GM21786 (cell line): ENCODE measurements around the gene ASB18.

ENCODE experiments used
- ATAC-seq: cut with Tn5 transposase; IDR thresholded peaks from one replicate; pipeline ENCODE4 v1.9.1; 2021; ENCODE audit not compliant: unreplicated experiment

The ASB18 gene

DNA sequence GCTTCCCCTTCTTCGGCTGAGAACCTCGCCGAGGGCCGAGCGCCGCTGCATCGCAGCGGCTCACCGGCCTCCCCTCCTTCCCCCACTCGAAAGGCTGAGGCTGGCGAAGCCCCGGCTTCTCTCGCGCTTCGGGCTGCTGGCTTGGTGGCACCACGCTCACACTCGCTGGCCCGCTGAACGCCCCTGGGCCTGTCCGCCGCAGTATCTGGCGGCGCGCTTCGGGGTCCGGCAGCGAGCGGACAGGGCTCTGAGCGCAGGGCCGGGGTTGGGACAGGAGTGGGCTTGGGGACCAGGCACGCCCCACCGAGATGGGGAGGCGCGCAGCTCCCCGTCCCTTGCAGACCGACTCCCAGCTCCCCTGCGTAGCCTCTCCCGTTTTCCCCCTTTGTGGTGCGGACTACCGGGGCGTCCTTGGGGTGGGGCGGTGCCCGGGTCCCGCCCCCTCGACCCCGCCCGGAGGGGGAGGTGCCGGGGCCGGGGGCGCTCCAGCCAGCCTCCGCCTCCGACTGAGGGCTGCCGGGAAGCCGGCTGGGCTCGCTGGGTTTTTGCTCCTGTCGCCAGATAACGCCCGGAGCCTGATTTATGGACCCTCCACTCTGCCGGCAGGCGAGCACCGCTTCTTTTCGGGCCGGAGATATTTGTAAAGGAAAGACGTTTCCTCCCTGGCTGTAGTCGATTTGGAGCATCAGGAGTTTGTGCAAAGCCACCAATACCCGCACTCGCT is 99.8 kb downstream of the ASB18 start:
- ATAC-seq = no peak

DNA sequence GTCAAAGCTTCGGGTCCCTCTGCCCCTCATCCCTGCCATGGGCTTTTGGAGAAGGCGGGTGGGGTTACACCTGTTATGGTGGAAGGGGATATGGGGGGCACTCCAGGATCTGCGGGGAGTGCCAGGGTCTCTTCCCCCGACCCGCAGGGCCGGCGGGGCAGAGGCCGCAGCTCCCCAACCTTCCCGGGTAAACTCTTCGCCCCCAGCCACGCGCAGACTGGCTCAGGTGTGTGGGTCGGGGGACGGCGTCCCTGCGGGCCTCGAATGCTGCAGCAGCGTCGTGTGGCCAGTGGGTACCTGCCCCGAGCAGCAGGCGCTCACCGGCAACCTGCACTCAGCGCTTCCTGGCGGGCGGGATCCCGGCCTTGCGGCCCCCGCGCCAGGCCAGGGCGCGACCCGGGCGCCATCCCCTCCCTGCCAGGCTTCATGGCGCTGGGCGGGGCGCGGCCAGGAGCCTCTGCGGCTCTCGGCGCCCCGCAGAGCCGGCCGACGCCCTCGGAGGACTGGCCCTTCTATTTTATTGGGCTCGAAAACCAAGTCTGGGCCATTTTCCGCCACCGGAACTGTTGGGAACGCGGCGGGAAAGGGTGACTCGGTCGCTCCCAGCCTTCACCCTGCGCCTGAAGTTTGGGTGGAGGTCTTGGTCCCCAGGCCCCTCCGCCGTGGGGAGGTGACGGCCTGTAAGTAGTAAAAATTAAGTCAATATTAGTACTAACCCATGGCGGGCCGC is 100.6 kb downstream of the ASB18 start:
- ATAC-seq = no peak

DNA sequence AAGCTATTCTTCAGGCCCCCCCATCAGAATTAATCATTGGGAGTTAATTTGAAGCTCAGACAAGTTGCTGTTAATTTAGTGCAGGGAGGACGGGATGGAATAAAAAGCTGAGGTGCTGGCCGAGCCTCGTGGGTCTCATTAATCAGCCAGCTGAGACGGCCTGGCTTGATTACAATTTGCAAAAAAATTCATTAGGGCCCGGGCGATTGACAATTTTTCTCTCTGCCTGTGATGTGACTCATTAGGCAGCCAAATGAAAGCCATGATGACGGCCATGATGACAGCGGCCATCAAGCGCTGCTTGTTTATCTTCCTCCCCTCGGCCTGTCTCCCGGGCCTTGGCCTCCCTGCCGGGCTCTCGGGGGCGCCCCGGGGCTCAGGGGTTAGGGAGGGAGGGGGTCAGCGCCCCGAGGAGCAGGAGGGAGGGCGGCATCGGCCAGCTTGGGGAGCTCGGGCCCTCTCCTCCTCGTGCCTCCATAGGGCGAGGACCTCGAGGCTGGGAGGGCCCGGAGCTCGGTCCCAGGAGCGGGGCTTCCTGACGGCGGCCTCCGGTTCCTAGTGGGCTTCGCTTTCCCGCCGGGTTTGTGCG is 101.2 kb downstream of the ASB18 start:
- ATAC-seq = no peak

DNA sequence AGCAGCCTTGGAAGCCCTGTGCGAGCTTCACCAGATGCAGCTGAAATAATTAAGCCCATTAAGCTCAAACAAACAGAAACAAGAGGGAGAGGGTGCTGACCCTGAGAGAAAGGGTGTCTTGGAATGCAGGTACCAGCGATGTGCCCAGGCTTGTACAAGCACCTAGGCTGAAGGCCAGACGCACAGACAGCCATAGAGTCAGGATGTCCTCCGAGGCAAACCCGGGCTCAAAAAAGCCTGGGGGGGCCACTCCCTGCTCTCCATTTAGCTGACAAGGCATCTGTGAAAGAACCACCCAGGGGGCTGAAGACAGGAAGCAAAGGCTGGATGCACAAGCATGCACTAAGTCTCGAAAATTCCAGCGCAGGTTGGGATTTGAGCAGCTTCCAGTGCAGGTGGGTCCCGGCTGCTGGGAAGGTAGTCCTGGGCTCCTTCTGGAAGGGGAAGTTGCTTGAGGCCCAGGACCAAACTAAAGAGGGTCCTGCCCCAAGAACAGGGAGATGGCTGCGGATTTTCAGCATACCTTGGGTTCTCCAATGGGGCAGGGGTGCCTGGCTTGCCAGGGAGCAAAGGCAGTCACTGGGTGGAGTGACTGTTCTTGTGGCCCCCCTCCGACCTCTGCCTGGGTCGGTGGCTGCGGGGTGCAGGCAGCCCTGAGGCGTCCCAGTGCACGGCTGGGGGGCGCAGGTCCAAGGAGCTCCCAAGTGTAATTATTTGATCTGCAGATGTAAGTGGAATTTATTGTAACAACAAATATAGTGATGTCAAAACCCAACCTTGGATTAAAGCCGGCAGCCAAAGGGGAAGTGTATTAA is 102.0 kb downstream of the ASB18 start:
- no peak for ATAC-seq

DNA sequence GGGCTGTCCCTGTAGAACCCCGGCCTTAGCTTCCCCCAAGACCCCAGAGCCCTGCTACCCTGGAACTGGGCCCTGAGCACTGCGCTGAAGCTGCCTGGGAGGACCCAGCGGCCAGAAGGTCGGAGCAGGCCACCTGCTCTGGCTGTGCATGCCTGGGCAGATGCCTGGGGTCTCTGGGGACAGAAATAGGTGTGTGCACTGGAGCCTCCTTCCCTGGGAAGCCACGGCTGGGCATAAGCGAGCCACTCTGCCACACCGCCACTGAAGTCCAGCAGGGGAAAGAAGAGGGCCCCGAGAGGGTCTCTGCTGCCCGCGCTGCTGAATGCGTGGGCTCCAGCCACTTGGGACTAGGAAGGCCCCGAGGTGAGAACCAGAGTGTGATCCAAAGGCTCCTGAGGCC is 102.7 kb downstream of the ASB18 start:
- no peak for ATAC-seq

DNA sequence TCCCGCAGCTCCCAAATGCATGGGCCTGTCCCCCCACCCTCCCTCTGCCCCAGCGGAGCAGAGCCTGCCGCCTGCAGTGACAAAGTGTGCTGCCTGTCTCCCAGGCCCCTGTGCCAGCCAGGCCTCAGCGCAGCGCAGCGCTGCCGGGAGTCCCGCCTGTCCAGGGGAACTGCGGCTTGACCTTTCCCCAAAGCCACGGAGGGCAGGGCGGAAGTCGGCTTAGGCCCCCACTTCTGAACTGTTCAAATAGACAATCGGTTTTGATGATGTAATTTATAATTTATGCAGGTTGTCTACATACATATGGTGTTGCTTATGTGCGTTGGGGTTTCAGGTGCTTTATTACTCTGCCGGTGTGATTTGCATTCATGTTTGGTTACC is 103.1 kb downstream of the ASB18 start:
- no peak for ATAC-seq

DNA sequence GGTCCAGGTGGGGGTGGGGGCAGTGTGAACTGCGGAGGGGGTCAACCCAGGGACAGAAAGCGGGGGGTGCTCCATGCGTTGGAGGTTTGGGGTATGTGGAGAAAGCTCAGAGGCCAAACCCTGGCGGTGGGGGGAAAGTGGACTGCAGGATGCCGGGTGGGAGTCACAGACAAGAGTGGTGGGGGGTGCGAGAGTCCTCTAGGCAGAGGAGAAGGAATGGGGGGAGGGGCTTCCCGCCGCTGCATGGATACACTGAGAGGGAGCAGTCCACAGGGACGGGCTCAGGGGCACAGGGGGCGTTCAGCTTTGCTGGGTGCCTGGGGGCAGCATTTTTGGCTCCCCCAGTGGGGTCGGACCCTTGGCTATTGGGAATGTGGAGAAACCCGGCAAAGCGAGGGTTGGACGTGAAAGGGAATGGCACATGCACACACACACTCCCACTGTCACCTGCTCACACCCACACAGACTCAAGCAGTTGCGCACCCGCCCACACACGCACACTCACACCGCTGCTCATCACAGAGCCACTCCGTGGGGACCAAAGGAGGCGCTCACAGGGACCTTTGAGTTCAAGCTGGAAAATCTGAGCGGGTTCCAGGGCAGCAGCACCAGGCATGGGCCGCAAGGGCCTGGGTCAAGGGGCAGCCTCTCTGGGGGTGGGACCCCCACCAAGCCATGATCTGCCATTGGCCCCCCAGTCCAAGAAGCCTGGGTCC is 103.7 kb downstream of the ASB18 start:
- no peak for ATAC-seq

DNA sequence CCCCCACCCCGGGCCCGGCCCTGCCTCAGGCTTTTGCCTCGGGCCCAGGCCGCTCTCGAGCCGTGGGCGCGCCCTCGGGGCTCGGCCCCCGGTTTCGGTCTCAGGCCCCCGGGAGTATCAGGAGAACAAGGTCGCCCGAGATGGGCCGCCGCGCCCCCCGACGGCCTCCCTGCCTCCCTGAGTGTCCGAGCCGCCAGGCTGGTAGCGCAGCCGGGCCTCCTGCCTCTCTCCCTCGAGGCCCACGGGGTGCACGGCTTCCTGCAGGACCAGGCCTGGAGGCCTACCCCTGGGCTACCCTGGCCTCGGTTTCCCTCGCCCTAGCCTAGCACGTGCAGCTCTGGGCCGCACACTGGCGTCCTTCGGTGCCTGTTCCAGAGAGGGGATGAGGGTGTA is 104.4 kb downstream of the ASB18 start:
- no peak for ATAC-seq

DNA sequence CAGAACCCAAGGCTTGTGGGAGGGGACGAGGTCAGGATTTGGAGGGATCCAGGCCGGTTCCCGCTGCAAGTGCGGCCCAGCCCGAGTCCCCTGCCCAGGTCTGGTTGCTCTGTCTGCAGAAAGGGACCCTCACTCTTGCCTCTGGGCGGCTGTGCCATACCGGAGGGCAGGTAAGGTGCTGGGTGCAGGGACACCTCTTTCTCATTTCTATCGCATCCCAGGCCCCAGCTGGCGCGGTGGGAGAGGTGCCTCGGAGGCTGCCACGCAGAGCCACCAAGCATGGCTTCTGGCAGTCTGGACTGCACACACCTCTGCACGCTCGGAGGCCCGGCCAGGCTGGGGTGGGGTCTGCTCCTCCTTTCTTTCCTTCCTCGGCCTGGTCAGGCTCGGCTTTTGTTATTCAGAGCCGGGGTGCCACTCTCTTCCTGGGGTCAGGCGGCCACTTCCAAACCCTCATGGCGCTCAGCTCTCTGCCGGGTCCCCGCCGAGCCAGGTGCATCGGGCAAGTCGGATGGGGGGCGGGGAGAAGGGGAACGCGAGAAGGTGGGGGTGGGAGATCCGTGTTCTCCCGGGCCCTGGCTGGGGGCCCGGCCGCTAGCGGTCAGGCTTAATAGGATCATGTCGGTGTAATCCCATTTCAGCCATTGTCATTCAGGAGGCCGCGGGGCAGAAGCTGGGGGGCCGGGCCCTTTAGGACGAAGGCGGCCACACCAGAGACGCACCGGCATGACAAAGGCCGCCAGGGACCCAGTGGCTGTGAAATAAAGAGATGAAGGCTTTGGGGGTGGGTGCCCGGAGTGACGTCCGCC is 105.0 kb downstream of the ASB18 start:
- ATAC-seq = no peak

DNA sequence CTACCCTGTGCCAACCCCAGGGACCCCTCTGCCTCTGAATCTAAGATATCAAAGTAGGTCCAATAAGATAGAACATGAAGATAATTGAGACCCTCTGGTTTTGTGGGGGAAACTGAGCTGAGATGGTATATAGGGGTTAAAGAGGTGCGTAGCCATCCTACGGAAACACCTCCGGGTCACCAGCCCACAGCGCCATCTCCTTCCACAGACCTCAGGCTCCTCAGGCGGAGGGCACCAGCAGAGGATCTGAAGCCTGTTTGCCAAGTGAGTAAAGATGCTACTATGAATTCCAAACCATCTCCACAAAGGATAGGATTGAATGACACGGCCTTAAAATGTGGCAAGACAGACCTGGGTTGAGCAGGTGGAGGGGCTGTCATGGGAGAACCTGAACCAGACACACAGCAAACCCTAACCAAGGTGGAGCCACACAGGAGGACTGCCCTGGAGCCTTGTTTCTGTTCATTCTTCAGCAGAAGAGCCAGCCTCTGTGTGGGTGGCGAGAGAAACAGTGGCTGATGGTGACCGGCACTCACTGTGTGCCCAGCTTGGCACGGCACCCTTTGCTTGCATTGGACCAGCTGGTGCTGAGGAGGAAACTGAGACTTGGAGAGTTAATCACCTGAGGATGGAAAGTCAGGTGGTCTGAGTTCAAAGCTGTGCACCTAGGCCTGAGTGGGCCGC is 106.2 kb downstream of the ASB18 start:
- ATAC-seq = no peak

DNA sequence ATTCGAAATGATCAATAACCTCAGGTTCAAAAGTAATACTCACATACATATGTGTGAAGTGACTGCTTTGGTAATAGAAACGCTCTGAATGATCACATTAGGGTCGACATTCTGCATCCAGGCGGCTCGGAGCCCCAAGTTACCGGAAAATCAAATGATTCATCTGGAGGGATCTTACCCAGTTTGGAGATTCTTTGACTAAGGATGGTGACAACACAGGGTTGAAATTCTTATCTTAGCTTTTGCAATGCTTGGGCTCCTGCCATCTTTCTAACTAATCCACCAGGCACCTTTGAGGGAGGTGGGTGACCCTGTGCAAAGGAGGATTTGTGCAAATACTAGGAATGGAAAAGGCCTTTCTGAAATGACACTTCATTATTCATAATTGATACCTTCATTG is 106.8 kb downstream of the ASB18 start:
- ATAC-seq = no peak

DNA sequence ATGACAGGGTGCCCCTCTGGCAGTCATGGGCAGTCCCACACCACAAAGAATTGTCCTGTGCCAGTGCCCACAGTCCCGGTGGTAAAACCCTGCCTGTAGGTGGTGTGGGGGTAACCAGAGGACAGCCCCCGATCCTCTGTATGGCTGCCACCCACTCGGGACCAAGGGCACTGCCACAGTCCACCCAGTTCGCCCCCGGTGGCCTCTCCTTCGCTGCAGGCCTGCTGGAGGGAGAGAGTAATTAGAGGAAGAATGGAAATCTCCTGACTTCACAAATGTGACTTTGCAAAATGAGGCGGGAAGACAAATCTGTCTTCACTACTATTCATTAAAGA is 107.4 kb downstream of the ASB18 start:
- no peak for ATAC-seq

DNA sequence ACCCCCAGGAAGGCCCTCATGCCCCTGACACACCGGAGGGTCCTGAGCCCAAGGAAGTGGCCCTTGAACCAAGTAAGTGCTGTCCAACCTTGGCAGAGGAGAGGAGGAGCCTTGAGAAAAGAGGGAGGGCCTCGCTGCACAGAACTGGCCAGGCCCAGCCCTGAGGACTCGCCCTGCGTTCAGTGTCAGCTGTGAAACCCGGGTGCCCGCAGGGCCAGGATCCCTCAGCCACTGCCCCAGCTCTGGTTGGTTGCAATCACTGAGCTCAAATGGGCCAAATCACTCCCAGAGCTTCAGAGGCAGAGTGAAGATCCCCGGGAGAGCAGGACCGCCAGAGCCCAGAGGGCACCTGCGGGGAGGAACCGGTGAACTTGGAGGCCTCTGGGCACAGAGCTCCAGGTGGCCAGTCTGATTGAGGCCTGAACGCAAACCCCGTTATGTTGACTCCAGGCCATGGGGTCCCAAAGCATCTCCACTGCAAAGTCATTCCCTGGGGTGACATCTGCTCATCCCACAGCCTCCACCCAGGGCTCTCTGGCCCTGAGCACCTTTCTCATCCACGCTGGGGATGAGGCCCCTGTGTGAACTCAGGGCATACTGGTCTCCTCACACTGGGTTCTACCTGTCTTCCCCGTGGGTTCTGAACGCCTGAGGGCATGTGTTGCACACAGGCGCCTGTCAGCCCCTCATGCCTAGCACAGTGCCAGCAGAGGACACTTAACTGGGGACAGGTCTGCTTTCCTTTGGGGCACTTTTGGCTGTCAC is 107.9 kb downstream of the ASB18 start:
- ATAC-seq = no peak

DNA sequence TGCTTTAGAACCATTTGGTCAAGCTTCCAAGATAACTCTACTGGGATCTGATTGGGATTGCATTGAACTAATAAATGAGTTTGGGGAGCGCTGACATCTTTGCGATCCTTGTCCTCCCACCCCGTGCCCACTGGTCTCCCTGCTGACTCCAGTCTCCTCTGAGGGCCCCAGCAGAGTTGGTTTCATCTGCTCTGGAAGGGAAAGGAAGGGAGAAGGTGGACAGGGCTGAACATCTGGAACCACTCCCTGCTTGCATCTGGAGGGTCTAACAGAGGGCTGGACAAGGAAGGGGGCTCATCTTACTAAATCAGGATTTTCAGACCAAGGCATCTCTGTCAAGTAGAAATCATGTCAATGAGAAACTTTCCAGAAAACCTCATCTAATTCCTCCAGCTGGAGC is 108.8 kb downstream of the ASB18 start:
- no peak for ATAC-seq

DNA sequence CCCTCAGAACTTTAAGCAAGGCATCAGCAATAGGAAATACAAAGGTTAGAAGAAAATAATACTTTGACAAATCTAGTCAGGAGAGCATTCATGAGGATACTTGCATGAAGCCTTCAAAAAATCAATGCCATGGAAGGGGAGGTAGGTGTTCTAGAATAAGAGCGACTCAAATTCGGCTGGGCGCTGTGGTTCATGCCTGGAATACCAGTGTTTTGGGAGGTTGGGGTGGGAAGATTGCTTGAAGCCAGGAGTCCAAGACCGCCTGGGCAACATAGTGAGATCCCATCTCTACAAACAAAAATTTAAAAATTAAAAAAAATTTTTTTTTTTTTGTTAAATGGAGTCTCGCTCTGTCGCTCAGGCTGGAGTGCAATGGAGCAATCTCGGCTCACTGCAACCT is 117.8 kb downstream of the ASB18 start:
- ATAC-seq = no peak

DNA sequence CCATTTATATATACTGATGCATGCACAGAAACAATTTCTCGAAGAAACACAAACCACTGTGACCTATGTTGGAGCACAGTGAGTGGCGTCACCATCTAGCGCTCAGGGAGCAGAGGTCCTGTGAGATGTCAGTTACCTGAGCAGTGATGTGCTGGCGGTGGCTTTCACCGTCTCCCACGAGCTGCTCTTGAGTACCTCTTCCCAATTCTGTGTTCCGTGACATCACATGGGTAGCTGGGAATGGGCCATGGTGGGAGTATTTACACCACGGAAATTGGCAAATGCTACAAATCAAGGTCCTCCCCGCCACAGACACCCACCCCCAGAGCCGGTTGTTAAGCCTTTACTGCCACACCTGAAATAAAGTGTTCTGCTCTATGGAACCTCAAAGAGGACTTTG is 120.4 kb downstream of the ASB18 start:
- ATAC-seq = no peak
